K562 (cell line): ENCODE data around the gene ACTN4. TPM values are rescaled to one million over a fixed set of nuclear protein-coding genes. Genes with fewer than 3 reads are reported as not detected.

Experiments
- ASH1L ChIP-seq: fragments of 450-650 bp; IDR thresholded peaks from 2 replicates; pipeline ENCODE4 v1.6.1; 2018; ENCODE audit warnings: borderline replicate concordance, mild to moderate bottlenecking, low read depth; ENCODE audit not compliant: partially characterized antibody
- CTBP1 ChIP-seq: fragments of 450-650 bp; IDR thresholded peaks from 2 replicates; pipeline ENCODE4 v1.6.1; 2016; ENCODE audit warnings: borderline replicate concordance
- HLTF ChIP-seq: fragments of 450-650 bp; IDR thresholded peaks from 2 replicates; pipeline ENCODE4 v1.6.1; 2016
- MTA1 ChIP-seq: fragments of 450-650 bp; IDR thresholded peaks from 2 replicates; pipeline ENCODE4 v1.6.1; 2017; ENCODE audit warnings: borderline replicate concordance
- MYC ChIP-seq, 2 experiments: fragments of 250-450 bp in 1 of 2; sonication (Bioruptor Pico) in 1 of 2; IDR thresholded peaks; 2 replicates each; pipeline versions ENCODE4 v1.5.1 to v1.6.1; 2012 to 2021; ENCODE audit warnings: low read depth in 2 of 2, borderline replicate concordance in 1 of 2, improper control_type of control experiment in 1 of 2, low read length in 1 of 2, mild to moderate bottlenecking in 1 of 2, moderate library complexity in 1 of 2
- POLR2G ChIP-seq: fragments of 200-400 bp; formaldehyde crosslinking; IDR thresholded peaks from 2 replicates; pipeline ENCODE4 v1.6.1; 2017; ENCODE audit warnings: low read depth, mild to moderate bottlenecking, antibody characterized with exemption, low read length, moderate library complexity
- SMARCA5 ChIP-seq: fragments of 450-650 bp; IDR thresholded peaks from 2 replicates; pipeline ENCODE4 v1.6.1; 2016
- SMC3 ChIP-seq: conservative IDR thresholded peaks from 2 replicates; pipeline ENCODE4 v1.6.1; 2011; ENCODE audit warnings: low read depth, low read length, improper control_type of control experiment; ENCODE audit not compliant: insufficient read depth
- XRCC5 ChIP-seq: fragments of 200-400 bp; formaldehyde crosslinking; IDR thresholded peaks from 2 replicates; pipeline ENCODE4 v1.6.1; 2017; ENCODE audit warnings: low read depth, mild to moderate bottlenecking, low read length
- ZBTB7A ChIP-seq: IDR thresholded peaks from 2 replicates; pipeline ENCODE4 v1.6.1; 2011; ENCODE audit warnings: low read depth, mild to moderate bottlenecking, low read length, moderate library complexity, borderline replicate concordance; ENCODE audit not compliant: control insufficient read depth
- polyA plus RNA-seq, 8 experiments: library from polyadenylated mRNA; depleted of rRNA in 4 of 8; stranded (reverse) in 5 of 8; unstranded in 3 of 8; fragments of >200 nt; fragmentation: Nextera tagmentation in 2 of 8; fragmentation: Illumina TruSeq in 1 of 8; extraction: Ambion mirVana in 2 of 8; extraction: Trizol in 1 of 8; gene quantifications; 2 replicates each; pipeline versions ENCODE4 v1.2.1 to v1.2.3, GENCODE V29; 2011 to 2014; ENCODE audit warnings: inconsistent platforms in 1 of 8, missing spikeins in 1 of 8
- total RNA-seq, 7 experiments: library from RNA; depleted of rRNA in 6 of 7; stranded (reverse); fragments of >200 nt in 6 of 7; fragmentation: Illumina TruSeq in 2 of 7; extraction: Trizol in 2 of 7; gene quantifications; 2 replicates each; pipeline versions ENCODE4 v1.2.1 to v1.2.3, GENCODE V29; 2011 to 2021; ENCODE audit warnings: low replicate concordance in 1 of 7
- TF ChIP-seq, protein P1 (sequence below), 3 experiments: IDR thresholded peaks in 2 of 3; conservative IDR thresholded peaks in 1 of 3; 2 replicates each; pipeline ENCODE4 v1.5.1; 2011 to 2012; ENCODE audit warnings: low read length in 3 of 3, mild to moderate bottlenecking in 3 of 3, control low read depth in 2 of 3, improper control_type of control experiment in 1 of 3, inconsistent platforms in 1 of 3, low read depth in 1 of 3, mixed read lengths in 1 of 3, moderate library complexity in 1 of 3; ENCODE audit not compliant: insufficient read depth in 2 of 3
- TF ChIP-seq, protein P2 (sequence below), 2 experiments: IDR thresholded peaks; 2 replicates each; pipeline ENCODE4 v1.6.1; 2011; ENCODE audit warnings: borderline replicate concordance in 1 of 2, control low read depth in 1 of 2, low read depth in 1 of 2, low read length in 1 of 2, mild to moderate bottlenecking in 1 of 2, mixed read lengths in 1 of 2, moderate library complexity in 1 of 2; ENCODE audit not compliant: insufficient read depth in 1 of 2, insufficient read length in 1 of 2, poor library complexity in 1 of 2, severe bottlenecking in 1 of 2; ENCODE audit errors: extremely low read depth in 1 of 2
- TF ChIP-seq, protein P3 (sequence below): sonication (generic); formaldehyde crosslinking; IDR thresholded peaks from 2 replicates; pipeline ENCODE4 v1.9.0; 2022; ENCODE audit warnings: mild to moderate bottlenecking, missing genetic modification reagents

Gene ACTN4
- total and polyA plus RNA-seq, 9 of the 15 experiments (the other 6 are each of a cell fraction or from before 2014, with no cell fraction given), result 3.1 to 385 (median 125) TPM

DNA sequence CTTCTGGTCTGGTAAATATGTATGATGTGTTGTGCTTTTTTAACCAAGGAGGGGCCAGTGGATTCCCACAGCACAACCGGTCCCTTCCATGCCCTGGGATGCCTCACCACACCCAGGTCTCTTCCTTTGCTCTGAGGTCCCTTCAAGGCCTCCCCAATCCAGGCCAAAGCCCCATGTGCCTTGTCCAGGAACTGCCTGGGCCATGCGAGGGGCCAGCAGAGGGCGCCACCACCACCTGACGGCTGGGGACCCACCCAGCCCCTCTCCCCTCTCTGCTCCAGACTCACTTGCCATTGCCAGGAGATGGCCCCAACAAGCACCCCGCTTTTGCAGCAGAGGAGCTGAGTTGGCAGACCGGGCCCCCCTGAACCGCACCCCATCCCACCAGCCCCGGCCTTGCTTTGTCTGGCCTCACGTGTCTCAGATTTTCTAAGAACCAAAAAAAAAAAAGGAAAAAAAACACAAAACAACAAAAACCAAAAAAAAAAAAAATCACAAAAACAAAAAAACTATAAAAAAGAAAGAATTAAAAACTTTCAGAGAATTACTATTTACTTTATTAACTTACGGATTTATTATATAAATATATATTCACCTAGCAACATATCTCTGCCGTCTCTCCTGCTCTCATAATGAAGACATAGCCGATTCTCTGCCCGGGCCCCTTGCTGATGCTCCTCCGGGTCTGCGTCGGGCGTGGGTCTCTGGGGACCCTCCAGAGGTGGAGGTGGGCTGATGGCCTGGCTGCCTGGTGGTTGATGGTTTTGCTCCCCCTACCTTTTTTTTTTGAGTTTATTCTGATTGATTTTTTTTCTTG is 82.4 kb downstream of the ACTN4 start (continued):
- TF ChIP-seq, protein P1, sequence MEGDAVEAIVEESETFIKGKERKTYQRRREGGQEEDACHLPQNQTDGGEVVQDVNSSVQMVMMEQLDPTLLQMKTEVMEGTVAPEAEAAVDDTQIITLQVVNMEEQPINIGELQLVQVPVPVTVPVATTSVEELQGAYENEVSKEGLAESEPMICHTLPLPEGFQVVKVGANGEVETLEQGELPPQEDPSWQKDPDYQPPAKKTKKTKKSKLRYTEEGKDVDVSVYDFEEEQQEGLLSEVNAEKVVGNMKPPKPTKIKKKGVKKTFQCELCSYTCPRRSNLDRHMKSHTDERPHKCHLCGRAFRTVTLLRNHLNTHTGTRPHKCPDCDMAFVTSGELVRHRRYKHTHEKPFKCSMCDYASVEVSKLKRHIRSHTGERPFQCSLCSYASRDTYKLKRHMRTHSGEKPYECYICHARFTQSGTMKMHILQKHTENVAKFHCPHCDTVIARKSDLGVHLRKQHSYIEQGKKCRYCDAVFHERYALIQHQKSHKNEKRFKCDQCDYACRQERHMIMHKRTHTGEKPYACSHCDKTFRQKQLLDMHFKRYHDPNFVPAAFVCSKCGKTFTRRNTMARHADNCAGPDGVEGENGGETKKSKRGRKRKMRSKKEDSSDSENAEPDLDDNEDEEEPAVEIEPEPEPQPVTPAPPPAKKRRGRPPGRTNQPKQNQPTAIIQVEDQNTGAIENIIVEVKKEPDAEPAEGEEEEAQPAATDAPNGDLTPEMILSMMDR (IDR thresholded peaks at IDR 0.05 in 2 of 3, conservative IDR thresholded peaks at IDR 0.05 in 1 of 3; ENCODE audit: insufficient read depth in 2 of 3, low read depth in 1 of 3, low read length in 3 of 3), result peak; percentile 84 to 96 (median 88)
- TF ChIP-seq SMARCA5, result 0 out of 2 replicates have a peak, but pooled peaks have one; percentile 34
- 0 out of 2 replicates have a peak, but pooled peaks have one; percentile 40 for TF ChIP-seq XRCC5
- TF ChIP-seq, protein P2, sequence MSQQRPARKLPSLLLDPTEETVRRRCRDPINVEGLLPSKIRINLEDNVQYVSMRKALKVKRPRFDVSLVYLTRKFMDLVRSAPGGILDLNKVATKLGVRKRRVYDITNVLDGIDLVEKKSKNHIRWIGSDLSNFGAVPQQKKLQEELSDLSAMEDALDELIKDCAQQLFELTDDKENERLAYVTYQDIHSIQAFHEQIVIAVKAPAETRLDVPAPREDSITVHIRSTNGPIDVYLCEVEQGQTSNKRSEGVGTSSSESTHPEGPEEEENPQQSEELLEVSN (IDR thresholded peaks at IDR 0.05; ENCODE audit: borderline replicate concordance in 1 of 2, extremely low read depth in 1 of 2, insufficient read depth in 1 of 2, insufficient read length in 1 of 2, low read depth in 1 of 2, low read length in 1 of 2, poor library complexity in 1 of 2, severe bottlenecking in 1 of 2), result peak in 1 of 2 experiments; percentile 54
- 0 out of 2 replicates have a peak, but pooled peaks have one; percentile 31 for TF ChIP-seq CTBP1
- TF ChIP-seq SMC3, result peak; percentile 84
- TF ChIP-seq, protein P3, sequence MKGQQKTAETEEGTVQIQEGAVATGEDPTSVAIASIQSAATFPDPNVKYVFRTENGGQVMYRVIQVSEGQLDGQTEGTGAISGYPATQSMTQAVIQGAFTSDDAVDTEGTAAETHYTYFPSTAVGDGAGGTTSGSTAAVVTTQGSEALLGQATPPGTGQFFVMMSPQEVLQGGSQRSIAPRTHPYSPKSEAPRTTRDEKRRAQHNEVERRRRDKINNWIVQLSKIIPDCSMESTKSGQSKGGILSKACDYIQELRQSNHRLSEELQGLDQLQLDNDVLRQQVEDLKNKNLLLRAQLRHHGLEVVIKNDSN (CRISPR knock-in tag), result 0 out of 2 replicates have a peak, but pooled peaks have one; percentile 18
- TF ChIP-seq HLTF, result peak; percentile 76; the same call in 1 of the 2 replicates
- TF ChIP-seq MTA1, result 0 out of 2 replicates have a peak, but pooled peaks have one; percentile 27
- peak; percentile 54; the same call in 1 of the 2 replicates for TF ChIP-seq POLR2G
- peak; percentile 88 for TF ChIP-seq MYC (IDR thresholded peaks at IDR 0.05; ENCODE audit: low read depth, low read length)
- TF ChIP-seq MYC (CRISPR knock-in tag; IDR thresholded peaks at IDR 0.05; ENCODE audit: borderline replicate concordance, low read depth), result no peak
- TF ChIP-seq ASH1L, result peak; percentile 24
- peak; percentile 99 for TF ChIP-seq ZBTB7A
